Mesothelial cell of epicardium (in vitro differentiated cells): ENCODE measurements around the gene LAMC3. TPM values are rescaled to one million over a fixed set of nuclear protein-coding genes. Genes with fewer than 3 reads are reported as not detected.

Source experiments
- DNase-seq, 2 experiments: peaks; one replicate each; pipeline ENCODE4 v3.0.0; 2021; ENCODE audit warnings: low spot score in 2 of 2; ENCODE audit not compliant: unreplicated experiment in 2 of 2
- H3K27ac Mint-ChIP-seq: 2 replicates; pipeline ENCODE4 v1.8.0; 2021; ENCODE audit warnings: mixed read lengths
- H3K27me3 Mint-ChIP-seq: 2 replicates; pipeline ENCODE4 v1.8.0; 2021; ENCODE audit warnings: low read depth, mixed read lengths
- H3K36me3 Mint-ChIP-seq: 2 replicates; pipeline ENCODE4 v1.8.0; 2021; ENCODE audit warnings: mixed read lengths
- H3K4me1 Mint-ChIP-seq: 2 replicates; pipeline ENCODE4 v1.8.0; 2021; ENCODE audit warnings: mixed read lengths
- H3K4me3 Mint-ChIP-seq: 2 replicates; pipeline ENCODE4 v1.8.0; 2021; ENCODE audit warnings: mild to moderate bottlenecking, moderate library complexity, mixed read lengths
- H3K9me3 Mint-ChIP-seq: 2 replicates; pipeline ENCODE4 v1.8.0; 2021; ENCODE audit warnings: mixed read lengths
- total RNA-seq: library from RNA; stranded (reverse); gene quantifications from 3 replicates; pipeline ENCODE4 v1.2.1, GENCODE V29; 2021
- TF ChIP-seq, protein P1 (sequence below): fragments of 200-600 bp; sonication (generic); IDR thresholded peaks from one replicate; pipeline ENCODE4 v1.5.0; 2021; ENCODE audit warnings: antibody characterized with exemption; ENCODE audit not compliant: unreplicated experiment

LAMC3 gene
- total RNA-seq, 1 donor from 2014 or later = 18.3 TPM

DNA sequence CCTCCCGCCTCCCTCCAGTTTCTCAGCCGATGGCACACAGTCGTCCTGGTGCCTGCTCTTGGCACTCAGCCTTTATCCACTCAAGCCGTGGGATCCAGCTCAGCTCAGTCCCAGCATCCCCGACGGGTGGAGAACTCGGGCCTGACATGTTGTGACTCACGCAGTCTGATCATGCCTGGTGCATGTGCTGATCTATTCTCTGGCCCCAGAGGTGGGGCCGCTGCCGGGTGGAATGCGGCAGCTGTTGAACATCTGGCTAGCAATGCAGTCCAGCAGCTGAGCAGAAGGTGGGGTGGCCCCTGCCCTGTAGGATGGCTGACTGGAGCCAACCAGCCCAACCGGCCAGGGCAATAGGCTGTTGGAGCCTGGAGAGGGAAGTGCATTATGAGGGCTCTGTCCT lies 85.6 kb downstream of the LAMC3 start:
- Mint-ChIP-seq H3K27ac (no peak overlapping the region), H3K36me3 (no peaks in the 10 kb centered on the region), H3K9me3 (no peaks in the 10 kb centered on the region), H3K27me3 (peaks cover 29% of the 10 kb centered on the region), H3K4me3 (peak overlapping the region; percentile 53), H3K4me1 (peaks cover 14% of the 10 kb centered on the region)
- TF ChIP-seq, protein P1, sequence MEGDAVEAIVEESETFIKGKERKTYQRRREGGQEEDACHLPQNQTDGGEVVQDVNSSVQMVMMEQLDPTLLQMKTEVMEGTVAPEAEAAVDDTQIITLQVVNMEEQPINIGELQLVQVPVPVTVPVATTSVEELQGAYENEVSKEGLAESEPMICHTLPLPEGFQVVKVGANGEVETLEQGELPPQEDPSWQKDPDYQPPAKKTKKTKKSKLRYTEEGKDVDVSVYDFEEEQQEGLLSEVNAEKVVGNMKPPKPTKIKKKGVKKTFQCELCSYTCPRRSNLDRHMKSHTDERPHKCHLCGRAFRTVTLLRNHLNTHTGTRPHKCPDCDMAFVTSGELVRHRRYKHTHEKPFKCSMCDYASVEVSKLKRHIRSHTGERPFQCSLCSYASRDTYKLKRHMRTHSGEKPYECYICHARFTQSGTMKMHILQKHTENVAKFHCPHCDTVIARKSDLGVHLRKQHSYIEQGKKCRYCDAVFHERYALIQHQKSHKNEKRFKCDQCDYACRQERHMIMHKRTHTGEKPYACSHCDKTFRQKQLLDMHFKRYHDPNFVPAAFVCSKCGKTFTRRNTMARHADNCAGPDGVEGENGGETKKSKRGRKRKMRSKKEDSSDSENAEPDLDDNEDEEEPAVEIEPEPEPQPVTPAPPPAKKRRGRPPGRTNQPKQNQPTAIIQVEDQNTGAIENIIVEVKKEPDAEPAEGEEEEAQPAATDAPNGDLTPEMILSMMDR = no peak
- no peak for DNase-seq

DNA sequence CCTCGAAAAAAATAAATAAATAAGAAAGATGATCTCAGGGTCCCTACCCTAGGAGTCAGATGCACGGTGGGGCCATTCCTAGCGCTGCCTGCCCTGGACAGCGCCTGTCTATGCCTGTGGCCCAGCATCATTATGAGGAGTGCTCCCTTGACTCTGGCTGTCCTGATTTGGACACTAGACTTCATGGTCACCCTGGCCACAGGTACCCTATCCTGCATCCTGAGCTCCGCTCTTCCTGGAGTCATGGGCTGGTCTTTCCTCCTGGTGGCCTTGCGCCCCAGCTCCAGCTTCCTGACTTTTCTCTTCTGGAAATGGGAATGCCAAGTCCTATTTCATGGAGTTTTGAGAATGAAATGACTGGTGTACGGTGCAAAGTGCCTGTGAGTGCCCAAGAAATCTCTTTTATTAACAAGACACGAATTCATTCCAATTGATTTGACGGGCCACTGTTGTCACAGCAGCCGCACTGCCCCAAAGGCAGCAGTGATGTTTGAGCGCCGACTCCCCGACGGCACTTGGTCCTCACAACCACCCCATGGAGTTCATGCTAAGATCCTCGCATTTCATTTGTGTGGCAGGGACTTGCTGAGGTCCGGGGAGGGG lies 86.8 kb downstream of the LAMC3 start:
- Mint-ChIP-seq H3K27ac (no peak overlapping the region), H3K4me1 (peaks cover 14% of the 10 kb centered on the region)

DNA sequence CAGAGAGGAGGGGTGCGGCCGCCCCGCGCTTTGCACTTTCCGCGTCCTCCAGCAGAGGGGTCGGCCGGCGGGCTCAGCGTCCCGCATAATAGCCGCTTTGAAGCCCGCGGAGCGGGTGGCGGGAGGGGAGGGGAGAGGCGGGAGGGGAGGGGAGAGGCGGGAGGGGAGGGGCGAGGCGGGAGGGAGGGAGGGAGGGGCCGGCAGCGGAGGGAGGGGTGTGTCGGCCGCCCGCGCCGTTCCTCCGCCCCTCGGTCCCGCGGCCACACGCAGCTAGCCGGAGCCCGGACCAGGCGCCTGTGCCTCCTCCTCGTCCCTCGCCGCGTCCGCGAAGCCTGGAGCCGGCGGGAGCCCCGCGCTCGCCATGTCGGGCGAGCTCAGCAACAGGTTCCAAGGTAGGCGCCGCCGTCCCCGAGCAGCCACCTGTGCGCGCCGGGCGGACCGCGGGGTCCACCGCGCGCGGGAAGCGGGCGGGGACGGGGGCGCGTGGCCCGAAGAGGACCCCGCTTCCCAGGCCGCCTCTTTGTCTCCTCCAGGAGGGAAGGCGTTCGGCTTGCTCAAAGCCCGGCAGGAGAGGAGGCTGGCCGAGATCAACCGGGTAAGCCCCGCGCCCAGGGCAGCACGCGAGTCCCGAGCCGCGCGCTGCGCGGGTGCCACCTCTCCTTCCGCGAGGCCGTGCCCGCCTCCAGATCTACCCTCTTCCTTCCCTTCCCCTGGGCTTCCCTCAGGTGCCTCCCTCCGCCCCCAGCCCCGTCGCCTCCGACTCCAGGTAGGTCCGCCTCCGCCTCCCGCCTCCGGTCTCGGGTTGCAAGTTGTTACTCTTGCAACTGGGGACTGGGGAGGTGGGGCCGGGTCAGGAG lies 87.5 kb downstream of the LAMC3 start, which contains the start of gene AIF1L:
Gene AIF1L (plus strand): TSS at position 263 of the 857 bp plus-strand sequence. CDS start 99 bp downstream, at position 362.
- Mint-ChIP-seq H3K36me3 (no peaks in the 10 kb centered on the region), H3K9me3 (no peaks in the 10 kb centered on the region), H3K27ac (no peak within 1 kb of the TSS), H3K27me3 (peaks cover 29% of the 10 kb centered on the region), H3K4me1 (peaks cover 14% of the 10 kb centered on the region), H3K4me3 (peak within 1 kb of the TSS; percentile 71)
- TF ChIP-seq, protein P1 = no peak
- peak; percentile 44 to 63 for DNase-seq

More for the DNA sequence above, 86.8 kb downstream of the LAMC3 start:
- H3K36me3 Mint-ChIP-seq = no peaks in the 10 kb centered on the region
- peaks cover 29% of the 10 kb centered on the region for H3K27me3 Mint-ChIP-seq
- DNase-seq = no peak
- TF ChIP-seq, protein P1 = peak; percentile 15
- no peaks in the 10 kb centered on the region for H3K9me3 Mint-ChIP-seq
- H3K4me3 Mint-ChIP-seq = peak overlapping the region; percentile 71

DNA sequence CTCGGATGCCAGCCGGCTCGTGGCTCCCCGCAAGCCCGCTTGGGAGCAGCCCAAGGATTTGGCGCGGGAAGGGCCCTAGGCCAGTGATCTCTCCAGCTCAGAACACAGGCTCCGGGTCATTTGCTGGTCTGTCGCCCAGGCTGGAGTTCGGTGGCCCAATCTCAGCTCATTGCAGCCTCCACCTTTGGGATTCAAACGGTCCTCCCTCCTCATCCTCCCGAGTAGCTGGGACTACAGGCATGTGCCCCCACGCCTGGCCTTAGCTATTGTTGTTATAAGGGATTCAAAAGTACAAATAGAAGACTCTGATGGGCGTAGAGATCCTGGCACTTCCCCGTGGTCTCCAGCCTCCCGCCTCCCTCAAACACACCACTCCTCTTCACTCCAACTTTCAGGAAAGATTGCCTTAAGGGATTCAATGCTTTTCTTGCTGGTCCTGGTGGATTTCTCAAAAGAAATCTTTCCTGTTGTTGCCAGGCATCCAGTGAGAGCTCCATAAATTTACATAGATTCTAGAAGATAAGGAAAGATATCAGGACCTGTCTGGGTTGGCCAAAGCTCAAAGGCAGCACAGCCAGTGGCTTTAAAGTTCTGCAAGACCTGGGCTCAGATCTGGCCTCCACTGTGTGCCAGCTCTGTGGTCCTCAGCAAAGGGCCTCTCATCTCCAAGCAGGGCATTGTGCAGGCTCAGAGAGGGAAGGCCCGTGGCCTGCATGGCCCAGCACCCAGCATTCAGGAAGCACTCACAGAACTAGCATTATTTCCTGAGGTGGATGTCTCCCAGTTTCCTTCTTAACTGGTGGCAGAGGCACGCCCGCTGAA lies 88.4 kb downstream of the LAMC3 start:
- Mint-ChIP-seq H3K27ac (no peak overlapping the region), H3K36me3 (no peaks in the 10 kb centered on the region), H3K4me1 (peaks cover 14% of the 10 kb centered on the region), H3K27me3 (peaks cover 29% of the 10 kb centered on the region), H3K4me3 (peak overlapping the region; percentile 60), H3K9me3 (no peaks in the 10 kb centered on the region)
- TF ChIP-seq, protein P1 = no peak
- no peak for DNase-seq

DNA sequence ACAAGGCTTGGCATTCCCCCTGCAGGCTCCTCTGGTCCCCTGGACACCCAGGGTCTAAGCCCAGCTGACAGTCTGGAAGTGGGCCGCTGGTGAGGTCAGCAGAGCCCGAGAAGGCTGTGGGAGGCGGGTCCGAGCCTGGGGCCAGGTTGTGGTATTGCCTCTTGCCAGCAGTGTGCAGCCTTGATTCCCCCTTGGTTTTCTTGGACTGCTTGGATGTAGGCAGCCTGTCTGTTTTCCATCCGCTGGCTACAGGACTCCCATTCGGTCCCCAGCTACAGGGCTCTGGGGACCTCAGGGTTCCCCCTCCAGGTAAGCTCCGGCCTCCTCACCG lies 88.9 kb downstream of the LAMC3 start:
- Mint-ChIP-seq H3K4me3 (no peak overlapping the region), H3K27me3 (peaks cover 29% of the 10 kb centered on the region), H3K4me1 (peaks cover 14% of the 10 kb centered on the region), H3K36me3 (no peaks in the 10 kb centered on the region), H3K9me3 (no peaks in the 10 kb centered on the region), H3K27ac (no peak overlapping the region)
- DNase-seq = no peak
- TF ChIP-seq, protein P1 = no peak
